Endothelial cell of umbilical vein (primary cell): ENCODE data around the gene STRBP. TPM values are rescaled to one million over a fixed set of nuclear protein-coding genes. Genes with fewer than 3 reads are reported as not detected.

Source experiments
- BruUV-seq: library from RNA; stranded (reverse); fragments of 400-500 nt; replicated peaks from 2 replicates; lab custom pipeline; 2021; lab: Mats Ljungman, UMichigan
- CTCF ChIA-PET: fragments of 300-600, 350-600 bp; sonication (Branson Sonifier 250); formaldehyde crosslinking; loops from one replicate; lab custom pipeline; 2021; ENCODE audit warnings: antibody characterized with exemption, inconsistent platforms; lab: Charles Lee
- POLR2A ChIA-PET: fragments of 300-600, 350-600 bp; sonication (Branson Sonifier 250); formaldehyde crosslinking; loops from one replicate; lab custom pipeline; 2021; ENCODE audit warnings: antibody characterized with exemption, inconsistent platforms; lab: Charles Lee
- DNase-seq: peaks from one replicate; pipeline ENCODE4 v3.0.0-alpha.2; 2011; ENCODE audit warnings: low read depth, low spot score
- FAIRE-seq: peaks from 2 replicates; lab custom pipeline; 2011; peaks lifted over from hg19 to GRCh38; lab: Jason Lieb, UNC
- H2AFZ ChIP-seq: 2 replicates; pipeline ENCODE4 v1.6.0; 2012; ENCODE audit warnings: low read depth, low read length, control low read depth, inconsistent platforms
- H3K27ac ChIP-seq: 2 replicates; pipeline ENCODE4 v1.5.1; 2011; ENCODE audit warnings: low read depth, mild to moderate bottlenecking, control low read depth, low read length, moderate library complexity; ENCODE audit not compliant: insufficient read depth
- H3K27me3 ChIP-seq, 2 experiments: 2 replicates each; pipeline versions ENCODE4 v1.6.0 to v1.6.1; 2011; ENCODE audit warnings: low read length in 2 of 2, mixed read lengths in 1 of 2; ENCODE audit not compliant: control insufficient read depth in 2 of 2, insufficient read depth in 2 of 2
- H3K36me3 ChIP-seq, 2 experiments: 2 replicates in 1 of 2; 3 replicates in 1 of 2; pipeline ENCODE4 v1.5.1; 2011; ENCODE audit warnings: low read length in 2 of 2, mild to moderate bottlenecking in 1 of 2, moderate library complexity in 1 of 2; ENCODE audit not compliant: control insufficient read depth in 2 of 2, insufficient read depth in 2 of 2; ENCODE audit errors: extremely low read depth in 1 of 2
- H3K4me1 ChIP-seq: 3 replicates; pipeline ENCODE4 v1.5.1; 2011; ENCODE audit warnings: mild to moderate bottlenecking, low read length; ENCODE audit not compliant: control insufficient read depth, insufficient read depth; ENCODE audit errors: extremely low read depth
- H3K4me2 ChIP-seq: 2 replicates; pipeline ENCODE4 v1.6.1; 2011; ENCODE audit warnings: low read length, control low read depth, mixed read lengths; ENCODE audit not compliant: insufficient read depth
- H3K4me3 ChIP-seq, 3 experiments: fragments of 200-600 bp in 1 of 3; sonication (generic), shearing (Covaris generic) in 1 of 3; replicated peaks in 1 of 3; 2 replicates each; pipeline ENCODE4 v1.5.1; 2011 to 2016; ENCODE audit warnings: control low read depth in 3 of 3, low read length in 3 of 3, mild to moderate bottlenecking in 2 of 3, inconsistent platforms in 1 of 3, low read depth in 1 of 3, moderate library complexity in 1 of 3; ENCODE audit not compliant: insufficient read depth in 1 of 3
- H3K79me2 ChIP-seq: 2 replicates; pipeline ENCODE4 v1.6.0; 2012; ENCODE audit warnings: low read length, inconsistent platforms; ENCODE audit not compliant: control insufficient read depth, insufficient read depth
- H3K9ac ChIP-seq: replicated peaks from 2 replicates; pipeline ENCODE3; 2011; ENCODE audit warnings: low read length, control low read depth; ENCODE audit not compliant: insufficient read depth; ENCODE audit errors: extremely low read depth
- H3K9me1 ChIP-seq: replicated peaks from 3 replicates; pipeline ENCODE4 v1.6.0; 2011; ENCODE audit warnings: mild to moderate bottlenecking, low read length; ENCODE audit not compliant: control insufficient read depth, insufficient read depth; ENCODE audit errors: extremely low read depth
- H3K9me3 ChIP-seq: replicated peaks from 2 replicates; pipeline ENCODE4 v1.5.1; 2012; ENCODE audit warnings: low read length, inconsistent platforms; ENCODE audit not compliant: control insufficient read depth, insufficient read depth
- H4K20me1 ChIP-seq: replicated peaks from 2 replicates; pipeline ENCODE3; 2011; ENCODE audit warnings: mild to moderate bottlenecking, low read length; ENCODE audit not compliant: control insufficient read depth, insufficient read depth; ENCODE audit errors: extremely low read depth
- EZH2 ChIP-seq: IDR thresholded peaks from 2 replicates; pipeline ENCODE4 v1.6.1; 2012; ENCODE audit warnings: borderline replicate concordance, low read depth, mild to moderate bottlenecking, moderate library complexity, low read length, inconsistent platforms; ENCODE audit not compliant: severe bottlenecking
- FOS ChIP-seq: IDR thresholded peaks from 2 replicates; pipeline ENCODE4 v1.6.1; 2011; ENCODE audit warnings: mild to moderate bottlenecking, low read length, moderate library complexity, borderline replicate concordance; ENCODE audit not compliant: insufficient read depth
- GATA2 ChIP-seq: IDR thresholded peaks from 2 replicates; pipeline ENCODE4 v1.7.0; 2011; ENCODE audit warnings: low read depth, mild to moderate bottlenecking, moderate library complexity, mixed read lengths, low read length; ENCODE audit not compliant: insufficient read length, insufficient read depth
- JUN ChIP-seq: IDR thresholded peaks from 2 replicates; pipeline ENCODE4 v1.6.1; 2011; ENCODE audit warnings: borderline replicate concordance, low read depth; ENCODE audit not compliant: insufficient read length, insufficient read depth
- MYC ChIP-seq: IDR thresholded peaks from one replicate; pipeline ENCODE4 v1.6.1; 2011; ENCODE audit warnings: mild to moderate bottlenecking, low read depth, low read length
- POLR2A ChIP-seq: IDR thresholded peaks from 2 replicates; pipeline ENCODE4 v1.6.1; 2012; ENCODE audit warnings: low read depth, mild to moderate bottlenecking, control low read depth, low read length
- POLR2AphosphoS5 ChIP-seq: IDR thresholded peaks from 2 replicates; pipeline ENCODE4 v1.6.1; 2012; ENCODE audit warnings: low read depth, mild to moderate bottlenecking, control low read depth, low read length, moderate library complexity; ENCODE audit not compliant: insufficient read depth
- dilution Hi-C: fragments of 300-500 bp; cut with MboI; formaldehyde crosslinking; loops from one replicate; pipeline ENCODE4 v1.15.0; 2019; ENCODE audit warnings: low sequenced_read_pairs; ENCODE audit not compliant: extremely low pct_ligation_motif_present
- intact Hi-C: fragments of 100-400 bp; cut with micrococcal nuclease; formaldehyde crosslinking; loops from one replicate; pipeline ENCODE4 v1.10.0; 2022
- polyA plus RNA-seq, 4 experiments: library from polyadenylated mRNA; depleted of rRNA in 3 of 4; stranded (reverse) in 3 of 4; unstranded in 1 of 4; fragments of >200 nt; gene quantifications; 2 replicates each; pipeline versions ENCODE4 v1.2.1 to v1.2.3, GENCODE V29; 2011 to 2012; ENCODE audit warnings: missing spikeins in 1 of 4
- total RNA-seq: library from RNA; stranded (reverse); gene quantifications from 2 replicates; pipeline ENCODE4 v1.2.3, GENCODE V29; 2021
- TF ChIP-seq, protein P1 (sequence below): IDR thresholded peaks from 2 replicates; pipeline ENCODE4 v1.6.1; 2011; ENCODE audit not compliant: insufficient read depth, insufficient read length
- TF ChIP-seq, protein P2 (sequence below), 2 donors: IDR thresholded peaks; 1 replicate in 1 of 2; 2 replicates in 1 of 2; pipeline ENCODE4 v1.5.1; 2011; ENCODE audit warnings: low read length in 2 of 2, mild to moderate bottlenecking in 2 of 2, moderate library complexity in 2 of 2, control low read depth in 1 of 2, inconsistent platforms in 1 of 2, low read depth in 1 of 2; ENCODE audit not compliant: insufficient read depth in 1 of 2; ENCODE audit errors: extremely low read depth in 1 of 2

STRBP gene
- total and polyA plus RNA-seq, 2 donors (not counting 3 experiments of a cell fraction or from before 2014, with no cell fraction given): 7.7 to 15.4 TPM

DNA sequence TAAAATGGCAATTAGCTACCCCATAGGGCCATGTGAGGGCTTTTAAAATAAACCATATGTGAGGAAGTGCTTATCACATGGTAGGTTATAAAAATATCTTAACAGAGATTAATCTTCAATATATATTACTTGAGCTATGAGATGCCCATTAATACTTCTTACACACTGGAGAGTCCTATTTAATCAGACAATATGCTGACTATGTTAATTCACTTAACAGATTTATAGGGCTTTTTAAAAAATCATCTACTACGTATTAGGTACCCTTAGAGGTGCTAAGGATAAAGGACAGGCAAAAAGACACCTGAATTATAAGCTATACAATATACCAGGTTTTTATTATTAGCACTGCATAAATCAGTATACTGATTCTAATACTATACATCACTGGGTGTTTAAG, 102.6 kb downstream of the STRBP start:
- Histone ChIP-seq H3K27me3 (no peaks in the 10 kb centered on the region), H3K27ac (no peak overlapping the region), H3K9me1 (no peaks in the 10 kb centered on the region), H3K4me1 (peaks cover 14% of the 10 kb centered on the region), H3K36me3 (no peaks in the 10 kb centered on the region), H3K4me2 (no peak overlapping the region), H3K4me3 (no peak overlapping the region), H4K20me1 (no peaks in the 10 kb centered on the region), H3K79me2 (no peaks in the 10 kb centered on the region), H2AFZ (no peak overlapping the region), H3K9ac (no peak overlapping the region), H3K9me3 (no peaks in the 10 kb centered on the region)
- ChIA-PET CTCF (interaction anchor here (1.2 to 1.3 kb wide), 2 partner anchors 12 to 60 kb away, joined by 3 to 4 read pairs; no protein-coding TSS in a partner anchor), POLR2A (no interaction called here)
- dilution Hi-C loops (no loop called here), intact Hi-C loops (no loop called here)
- DNase-seq (no peak), FAIRE-seq (no peak)
- no peak for TF ChIP-seq MYC
- TF ChIP-seq JUN: no peak
- TF ChIP-seq GATA2: no peak
- TF ChIP-seq EZH2: no peak
- TF ChIP-seq POLR2AphosphoS5: no peak
- TF ChIP-seq, protein P1, sequence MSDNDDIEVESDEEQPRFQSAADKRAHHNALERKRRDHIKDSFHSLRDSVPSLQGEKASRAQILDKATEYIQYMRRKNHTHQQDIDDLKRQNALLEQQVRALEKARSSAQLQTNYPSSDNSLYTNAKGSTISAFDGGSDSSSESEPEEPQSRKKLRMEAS: no peak
- TF ChIP-seq, protein P2, sequence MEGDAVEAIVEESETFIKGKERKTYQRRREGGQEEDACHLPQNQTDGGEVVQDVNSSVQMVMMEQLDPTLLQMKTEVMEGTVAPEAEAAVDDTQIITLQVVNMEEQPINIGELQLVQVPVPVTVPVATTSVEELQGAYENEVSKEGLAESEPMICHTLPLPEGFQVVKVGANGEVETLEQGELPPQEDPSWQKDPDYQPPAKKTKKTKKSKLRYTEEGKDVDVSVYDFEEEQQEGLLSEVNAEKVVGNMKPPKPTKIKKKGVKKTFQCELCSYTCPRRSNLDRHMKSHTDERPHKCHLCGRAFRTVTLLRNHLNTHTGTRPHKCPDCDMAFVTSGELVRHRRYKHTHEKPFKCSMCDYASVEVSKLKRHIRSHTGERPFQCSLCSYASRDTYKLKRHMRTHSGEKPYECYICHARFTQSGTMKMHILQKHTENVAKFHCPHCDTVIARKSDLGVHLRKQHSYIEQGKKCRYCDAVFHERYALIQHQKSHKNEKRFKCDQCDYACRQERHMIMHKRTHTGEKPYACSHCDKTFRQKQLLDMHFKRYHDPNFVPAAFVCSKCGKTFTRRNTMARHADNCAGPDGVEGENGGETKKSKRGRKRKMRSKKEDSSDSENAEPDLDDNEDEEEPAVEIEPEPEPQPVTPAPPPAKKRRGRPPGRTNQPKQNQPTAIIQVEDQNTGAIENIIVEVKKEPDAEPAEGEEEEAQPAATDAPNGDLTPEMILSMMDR (IDR thresholded peaks at IDR 0.05; ENCODE audit: extremely low read depth in 1 of 2, insufficient read depth in 1 of 2, low read depth in 1 of 2, low read length in 2 of 2): no peak
- TF ChIP-seq POLR2A: no peak
- TF ChIP-seq FOS: no peak
- BruUV-seq: no TSS peak
